ENCODE results near the gene KIF13A. TPM values are rescaled to one million over a fixed set of nuclear protein-coding genes. Genes with fewer than 3 reads are reported as not detected.

Gene KIF13A
- total and polyA plus RNA-seq, 9 of the 15 experiments (the other 6 are each of a cell fraction or from before 2014, with no cell fraction given): 3.6 to 44.3 (median 29.7) TPM

GRCh38 chr6:17842934-17843821 is 144.3 kb downstream of the KIF13A start (continued):
- TF ChIP-seq ESRRB (CRISPR knock-in tag; IDR thresholded peaks at IDR 0.05; ENCODE audit: borderline replicate concordance): no peak
- no peak for TF ChIP-seq NR4A1 (CRISPR knock-in tag; IDR thresholded peaks at IDR 0.05)
- TF ChIP-seq NR4A1 (tag; IDR thresholded peaks at IDR 0.05): peak; percentile 75
- peak; percentile 67 for TF ChIP-seq SMARCC2 (IDR thresholded peaks at IDR 0.05; ENCODE audit: low read depth)
- TF ChIP-seq CCAR2 (IDR thresholded peaks at IDR 0.05; ENCODE audit: low read depth, low read length): no peak
- 0 out of 2 replicates have a peak, but pooled peaks have one; percentile 4 for TF ChIP-seq ETV1 (tag; conservative IDR thresholded peaks at IDR 0.05; ENCODE audit: low read depth)
- TF ChIP-seq POLR2A (conservative IDR thresholded peaks at IDR 0.05): no peak
- peak; percentile 72 for TF ChIP-seq ATF7 (IDR thresholded peaks at IDR 0.05)
- no peak for TF ChIP-seq SREBF1 (IDR thresholded peaks at IDR 0.05; ENCODE audit: borderline replicate concordance, low read depth, low read length)
- TF ChIP-seq IRF9 (tag; IDR thresholded peaks at IDR 0.05): no peak
- TF ChIP-seq CHD7 (IDR thresholded peaks at IDR 0.05; ENCODE audit: low read depth, low read length): no peak
- no peak for TF ChIP-seq DLX4 (CRISPR knock-in tag; IDR thresholded peaks at IDR 0.05)
- TF ChIP-seq ZNF253 (CRISPR knock-in tag; conservative IDR thresholded peaks at IDR 0.05): no peak
- peak; percentile 48 for TF ChIP-seq MTA2 (IDR thresholded peaks at IDR 0.05; ENCODE audit: low read depth)
